ENCODE measurements around the gene HDAC1. TPM values are rescaled to one million over a fixed set of nuclear protein-coding genes. Genes with fewer than 3 reads are reported as not detected.
"Not testable (repeated sequence)": the region's sequence is repeated elsewhere in the genome, so short reads cannot be mapped to it uniquely, and the experiment has no call there.

The HDAC1 gene
- total and polyA plus RNA-seq, 2 of the 8 experiments (the other 6 are each of a cell fraction or from before 2014, with no cell fraction given) = 111 to 125 TPM

DNA sequence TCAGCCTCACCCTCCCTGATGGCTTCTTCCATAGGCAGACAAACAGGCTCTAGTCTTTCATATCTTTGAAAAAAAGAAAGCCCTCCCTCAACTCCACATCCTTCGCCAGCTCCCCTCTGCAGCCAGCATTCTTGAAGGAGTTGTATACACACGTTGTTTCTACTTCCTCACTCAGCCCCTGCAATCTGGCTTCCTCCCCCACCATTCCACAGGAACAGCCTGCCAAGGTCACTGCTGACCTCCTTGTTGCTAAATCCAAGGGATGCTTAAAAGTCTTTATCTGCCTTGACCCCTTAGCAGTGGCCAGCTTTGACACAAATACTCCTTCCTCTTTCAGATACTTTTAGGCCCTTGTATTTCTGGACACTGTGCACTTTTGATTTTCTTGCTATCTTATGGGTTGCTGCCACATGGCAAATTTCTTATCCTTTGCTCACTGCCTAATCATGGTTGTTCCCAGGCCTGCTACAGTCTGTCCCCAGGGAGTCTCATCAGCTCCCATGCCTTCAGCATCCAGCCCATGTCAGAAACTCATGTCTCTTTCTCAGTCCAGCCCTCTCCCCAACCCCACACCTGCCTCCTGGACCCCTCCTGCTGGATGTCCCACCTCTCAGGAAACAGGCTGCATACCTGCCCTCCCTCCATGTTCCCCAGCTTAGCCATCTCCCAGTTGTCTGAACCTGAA, 62.1 kb downstream of the HDAC1 start (continued):
- TF ChIP-seq HDAC2 (IDR thresholded peaks at IDR 0.05; ENCODE audit: borderline replicate concordance in 1 of 2, low read depth in 2 of 2, low read length in 2 of 2) (no peak), SIX5 (IDR thresholded peaks at IDR 0.05; ENCODE audit: low read depth, low read length) (no peak), KDM1A (IDR thresholded peaks at IDR 0.05; ENCODE audit: borderline replicate concordance, low read length) (no peak)

DNA sequence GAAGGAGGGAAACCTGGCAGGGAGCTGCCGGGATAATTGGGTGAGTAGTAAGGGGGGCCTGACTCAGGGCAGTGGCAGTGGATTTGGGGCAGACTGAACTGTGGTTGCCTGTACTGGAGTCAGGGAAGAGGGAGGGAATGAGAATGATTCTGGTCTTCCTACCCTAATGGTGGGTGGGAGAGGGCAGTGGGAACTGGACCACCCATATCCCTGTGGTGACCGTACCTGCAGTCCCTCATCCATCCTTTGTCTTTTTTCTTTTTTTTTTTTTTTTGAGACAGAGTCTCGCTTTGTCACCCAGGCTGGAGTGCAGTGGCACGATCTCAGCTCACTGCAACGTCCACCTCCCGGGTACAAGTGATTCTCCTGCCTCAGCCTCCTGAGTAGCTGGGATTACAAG, 63.9 kb downstream of the HDAC1 start:
- WGBS, 2 experiments (ENCODE audit: extremely low coverage in 1 of 2, insufficient coverage in 1 of 2, insufficient read length in 1 of 2, insufficient replicate concordance in 2 of 2, low coverage in 1 of 2, low lambda C conversion rate in 2 of 2, missing lambda C conversion rate in 1 of 2) = 86% methylated on average over 5 of the region's 6 CpGs; no CpG with 5 or more reads in 1 of the 2 experiments
- H3K56ac ChIP-seq (replicated peaks; ENCODE audit: insufficient read length, low read depth, low read length); H3K27ac ChIP-seq (ENCODE audit: low read depth, low read length); H2BK5ac ChIP-seq (ENCODE audit: low read depth, low read length); FAIRE-seq; H3K27me3 ChIP-seq (replicated peaks in 1 of 4; ENCODE audit: control insufficient read depth in 3 of 4, extremely low read depth in 1 of 4, insufficient read depth in 3 of 4, low read length in 3 of 4); H3K4ac ChIP-seq (replicated peaks; ENCODE audit: insufficient read length, low read depth, low read length); H3K23me2 ChIP-seq (ENCODE audit: low read depth, low read length); H2AFZ ChIP-seq (ENCODE audit: low read length); H3K79me1 ChIP-seq (ENCODE audit: low read depth, low read length); H3K36me3 ChIP-seq (ENCODE audit: control insufficient read depth in 2 of 4, insufficient read depth in 4 of 4, low read length in 3 of 4); H3K4me2 ChIP-seq (ENCODE audit: insufficient read depth in 1 of 2, low read depth in 2 of 2, low read length in 2 of 2); H2BK20ac ChIP-seq (ENCODE audit: low read length); H3K23ac ChIP-seq (ENCODE audit: insufficient read length); H3K4me1 ChIP-seq (replicated peaks in 1 of 4; ENCODE audit: control insufficient read depth in 3 of 4, insufficient read depth in 4 of 4, low read length in 3 of 4); H2BK15ac ChIP-seq (ENCODE audit: low read length); H3K9me3 ChIP-seq (ENCODE audit: insufficient read depth in 2 of 2, low read depth in 1 of 2, low read length in 1 of 2); H2AK5ac ChIP-seq (ENCODE audit: low read depth, low read length); DNase-seq (ENCODE audit: low read depth in 1 of 2, low spot score in 2 of 2); H3K4me3 ChIP-seq (ENCODE audit: extremely low read depth in 1 of 4, insufficient read depth in 2 of 4, low read depth in 3 of 4, low read length in 4 of 4); H4K20me1 ChIP-seq (replicated peaks in 1 of 2; ENCODE audit: control insufficient read depth in 1 of 2, insufficient read depth in 2 of 2, low read length in 2 of 2); H2BK12ac ChIP-seq (ENCODE audit: low read depth, low read length); H3K9ac ChIP-seq (replicated peaks in 1 of 4; ENCODE audit: extremely low read depth in 1 of 4, low read depth in 3 of 4, low read length in 3 of 4); H4K91ac ChIP-seq (replicated peaks; ENCODE audit: insufficient read length, low read length); H4K8ac ChIP-seq (ENCODE audit: extremely low read depth, insufficient read depth, low read length); H3K18ac ChIP-seq (ENCODE audit: extremely low read depth, low read length); H3K79me2 ChIP-seq (ENCODE audit: control insufficient read depth in 1 of 2, insufficient read depth in 2 of 2, low read length in 2 of 2); H2BK120ac ChIP-seq (replicated peaks; ENCODE audit: low read depth, low read length); H3K14ac ChIP-seq (ENCODE audit: insufficient read length); H4K5ac ChIP-seq (ENCODE audit: insufficient read length, low read depth, low read length): not testable (repeated sequence)
- ChIA-PET POLR2A (ENCODE audit: partially characterized antibody) (interaction anchor here (1.1 to 17.1 kb wide), 4 partner anchors 10 to 38 kb away, joined by 3 to 321 read pairs (median 4); partner anchors contain the start of genes BSDC1 and MARCKSL1), CTCF (ENCODE audit: partially characterized antibody) (interaction anchor here (1.6 kb wide), 1 partner anchor 155 kb away, joined by 3 read pairs; no protein-coding TSS in a partner anchor)
